Measurements from ENCODE around the gene AHCYL2. TPM values are rescaled to one million over a fixed set of nuclear protein-coding genes. Genes with fewer than 3 reads are reported as not detected.
"Not testable (repeated sequence)": the region's sequence is repeated elsewhere in the genome, so short reads cannot be mapped to it uniquely, and the experiment has no call there.

The AHCYL2 gene
- total RNA-seq, 1 experiment from 2014 or later: 4.2 TPM

GRCh38 chr7:129376778-129377700 is 152.2 kb downstream of the AHCYL2 start:
- DNase-seq (ENCODE audit: low read depth): peak; percentile 53

- DNase-seq (ENCODE audit: low read depth): no peak
Observed at GRCh38 chr7:129381710-129382484, 157.1 kb downstream of the AHCYL2 start.

GRCh38 chr7:129383542-129384132 is 158.8 kb downstream of the AHCYL2 start:
- no peak for DNase-seq (ENCODE audit: low read depth)

GRCh38 chr7:129385116-129385515 is 160.3 kb downstream of the AHCYL2 start:
- no peak for DNase-seq (ENCODE audit: low read depth)

GRCh38 chr7:129385598-129385997 is 160.8 kb downstream of the AHCYL2 start:
- no peak for DNase-seq (ENCODE audit: low read depth)

GRCh38 chr7:129386506-129386905 is 161.7 kb downstream of the AHCYL2 start:
- DNase-seq (ENCODE audit: low read depth): no peak

- no peak for DNase-seq (ENCODE audit: low read depth)
Observed at GRCh38 chr7:129387537-129387936, 162.7 kb downstream of the AHCYL2 start.

GRCh38 chr7:129388333-129389098 is 163.7 kb downstream of the AHCYL2 start:
- DNase-seq (ENCODE audit: low read depth): no peak

- no peak for DNase-seq (ENCODE audit: low read depth)
Observed at GRCh38 chr7:129389829-129390228, 165.0 kb downstream of the AHCYL2 start.

GRCh38 chr7:129390314-129390713 is 165.5 kb downstream of the AHCYL2 start:
- DNase-seq (ENCODE audit: low read depth): no peak

- DNase-seq (ENCODE audit: low read depth): no peak
Observed at GRCh38 chr7:129391546-129392171, 166.8 kb downstream of the AHCYL2 start.

- no peak for DNase-seq (ENCODE audit: low read depth)
Observed at GRCh38 chr7:129393255-129393654, 168.4 kb downstream of the AHCYL2 start.

GRCh38 chr7:129394101-129394500 is 169.3 kb downstream of the AHCYL2 start:
- no peak for DNase-seq (ENCODE audit: low read depth)

- no peak for DNase-seq (ENCODE audit: low read depth)
Observed at GRCh38 chr7:129394982-129395914, 170.4 kb downstream of the AHCYL2 start.

- DNase-seq (ENCODE audit: low read depth): peak; percentile 65
Observed at GRCh38 chr7:129401228-129401966, 176.6 kb downstream of the AHCYL2 start.

- peak; percentile 35 for DNase-seq (ENCODE audit: low read depth)
Observed at GRCh38 chr7:129401967-129402860, 177.4 kb downstream of the AHCYL2 start.

GRCh38 chr7:129405527-129405926 is 180.7 kb downstream of the AHCYL2 start:
- no peak for DNase-seq (ENCODE audit: low read depth)

- not testable (repeated sequence) for DNase-seq (ENCODE audit: low read depth)
Observed at GRCh38 chr7:129410238-129410637, 185.4 kb downstream of the AHCYL2 start.

Data from HT1080 (cell line).